CD4-positive, alpha-beta T cell treated with Interleukin-2 at 100 ng/mL for 4 hours (primary cell): ENCODE results near the gene DNMT3L.

Experiments used
- DNase-seq: peaks from one replicate; pipeline ENCODE4 v3.0.0-alpha.2; 2020; ENCODE audit warnings: low spot score

Gene DNMT3L

DNA sequence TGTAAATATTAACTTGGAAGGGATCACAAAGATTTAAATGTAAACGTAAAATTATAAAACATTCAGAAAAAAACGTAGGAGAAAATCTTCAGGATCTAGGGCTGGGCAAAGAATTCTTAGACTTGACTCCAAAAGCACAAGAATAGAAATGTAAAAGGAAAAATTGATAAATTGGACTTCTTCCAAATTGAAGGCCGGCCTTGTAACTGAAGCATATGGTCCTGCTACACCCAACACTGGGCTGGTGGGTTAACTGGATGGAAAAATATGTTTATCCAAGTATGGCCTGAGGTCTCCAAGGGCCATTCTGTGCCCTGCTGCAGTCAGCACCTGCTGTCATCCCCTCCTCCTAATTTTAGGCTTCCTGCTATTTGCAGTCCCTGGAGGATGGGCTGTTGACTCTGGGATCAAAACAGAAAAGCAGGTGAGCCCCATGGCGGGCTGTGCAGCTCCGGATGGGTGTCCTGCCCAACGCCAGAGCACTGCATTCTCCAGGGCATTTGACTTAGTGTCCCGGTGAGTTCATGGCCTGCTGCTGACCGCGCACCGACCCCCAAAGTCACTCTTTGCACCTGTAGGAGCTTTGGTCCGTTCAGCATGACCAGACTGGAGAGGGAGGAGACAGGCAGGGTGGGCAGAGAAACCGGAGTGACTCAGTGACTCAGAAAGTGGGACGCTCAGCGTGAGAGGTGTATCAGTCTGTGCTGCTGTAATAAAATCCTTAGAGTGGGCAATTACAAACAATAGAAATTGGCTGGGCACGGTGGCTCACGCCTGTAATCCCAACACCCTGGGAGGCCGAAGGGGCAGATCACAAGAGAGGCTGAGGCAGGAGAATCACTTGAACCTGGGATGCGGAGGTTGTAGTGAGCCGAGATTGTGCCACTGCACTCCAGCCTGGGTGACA is 17.9 kb upstream of the DNMT3L start:
- no peak for DNase-seq

- no peak for DNase-seq
Measured at GRCh38 chr21:44275041-44275440, 13.3 kb upstream of the DNMT3L start.

GRCh38 chr21:44273046-44273445 is 11.3 kb upstream of the DNMT3L start:
- DNase-seq: no peak

- no peak for DNase-seq
Measured at GRCh38 chr21:44272284-44272858, 10.7 kb upstream of the DNMT3L start.

DNA sequence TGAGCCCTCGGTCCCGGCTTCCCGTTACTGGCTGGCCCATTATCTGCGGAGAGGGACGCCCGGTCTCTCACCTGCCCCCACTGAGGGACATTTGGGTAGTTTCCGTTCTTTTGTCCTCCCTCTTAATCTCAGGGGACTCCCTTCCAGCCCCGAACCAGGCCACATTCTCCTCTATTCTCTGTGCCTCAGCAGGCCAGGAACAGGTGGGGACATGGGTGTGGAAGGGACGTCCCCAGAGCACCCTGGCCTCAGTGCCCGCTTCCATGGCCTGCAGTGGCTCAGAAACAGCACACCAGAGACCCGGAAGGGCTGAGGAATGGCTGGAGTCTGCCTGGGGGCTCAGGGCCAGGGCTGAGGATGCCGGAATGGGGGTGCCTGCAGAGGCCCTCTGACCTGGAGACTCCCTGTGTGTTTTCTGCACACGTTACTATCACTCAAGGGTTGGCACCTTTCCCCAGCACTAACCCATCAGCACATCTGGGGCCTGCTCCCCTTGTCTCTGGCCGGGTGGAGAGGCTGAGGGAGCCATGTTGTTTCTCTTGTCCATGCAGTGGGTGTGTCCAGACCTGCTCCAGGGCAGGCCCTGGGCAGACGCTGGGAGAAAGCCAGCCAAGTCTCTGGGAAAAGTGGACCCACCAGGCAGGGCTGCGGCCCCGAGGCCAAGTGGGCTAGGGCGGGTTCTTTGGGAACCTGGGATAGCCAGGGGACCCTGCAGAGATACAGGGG is 10.0 kb upstream of the DNMT3L start:
- no peak for DNase-seq

- no peak for DNase-seq
Measured at GRCh38 chr21:44269090-44269489, 7.4 kb upstream of the DNMT3L start.

DNA sequence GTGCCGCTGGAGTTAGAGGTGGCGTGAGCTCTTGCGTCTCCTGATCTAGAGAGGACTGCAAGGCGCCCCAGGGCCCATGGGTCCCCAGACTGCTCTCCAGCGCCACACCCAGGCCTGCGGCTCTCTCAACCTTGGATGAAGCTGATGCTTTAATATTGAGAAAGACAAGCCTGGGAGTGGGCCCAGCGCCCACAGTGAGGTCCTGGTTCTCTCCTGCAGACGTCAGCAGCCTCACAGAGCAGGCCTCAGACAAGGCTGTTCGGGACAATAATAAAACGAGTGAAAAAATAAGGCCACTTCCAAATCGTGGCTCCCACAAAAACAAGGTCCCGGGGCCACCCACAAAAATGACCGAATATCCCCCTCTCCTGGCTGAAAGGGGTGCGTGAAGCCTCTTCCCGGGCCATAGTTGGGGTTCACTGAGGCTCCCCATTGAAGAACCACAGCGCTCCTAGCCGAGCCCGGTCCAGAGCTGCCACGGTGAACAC is 6.0 kb upstream of the DNMT3L start:
- DNase-seq: peak; percentile 27

DNA sequence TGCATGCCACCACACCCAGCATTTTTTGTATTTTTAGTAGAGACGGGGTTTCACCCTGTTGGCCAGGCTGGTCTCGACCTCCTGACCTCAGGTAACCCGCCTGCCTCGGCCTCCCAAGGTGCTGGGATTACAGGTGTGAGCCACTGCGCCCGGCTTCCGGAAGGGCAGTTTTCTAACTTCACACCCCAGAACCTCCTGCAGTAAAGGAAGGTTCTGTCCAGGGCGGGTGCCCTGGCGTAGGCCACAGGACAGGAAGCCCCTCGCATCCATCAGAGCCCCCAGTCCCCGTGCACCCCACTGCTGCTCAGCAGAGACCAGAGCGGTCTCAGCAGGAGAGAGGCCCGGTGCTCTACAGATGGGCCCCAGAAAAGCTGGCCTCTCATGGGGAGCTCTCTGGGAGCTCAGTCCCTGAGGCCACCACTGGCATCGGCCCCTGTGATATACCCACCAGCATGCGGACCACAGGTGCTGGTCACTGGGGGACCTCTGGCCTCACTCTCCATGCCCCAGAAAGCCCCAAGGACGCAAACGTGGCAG is 4.1 kb upstream of the DNMT3L start:
- no peak for DNase-seq

- no peak for DNase-seq
Measured at GRCh38 chr21:44263768-44264167, 2.1 kb upstream of the DNMT3L start.

DNA sequence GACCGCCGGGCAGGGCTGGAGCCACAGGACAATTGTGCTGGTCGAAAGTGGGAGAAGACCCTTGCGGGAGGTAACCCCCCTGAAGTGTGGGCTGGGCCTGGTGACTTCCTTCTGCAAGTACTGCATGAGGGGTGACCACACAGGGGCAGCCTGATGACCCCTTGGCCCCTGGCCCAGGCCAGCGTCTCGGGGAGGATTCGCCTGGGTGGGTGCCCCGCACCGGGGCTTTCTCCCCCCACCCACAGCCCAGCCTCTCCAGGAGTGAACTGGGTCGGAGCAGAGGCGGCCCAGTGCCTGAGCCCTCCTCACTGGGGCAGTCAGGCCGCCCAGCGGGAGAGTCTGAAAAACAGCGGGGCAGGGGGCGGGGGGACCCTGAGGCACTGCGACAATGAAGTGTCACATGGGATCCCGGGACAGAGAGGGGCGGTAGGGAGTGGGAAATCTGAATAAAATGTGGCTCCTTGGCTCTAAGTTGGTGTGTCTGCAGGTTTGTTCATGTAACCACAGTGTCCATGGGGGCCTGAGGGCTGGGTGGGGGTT is 1.6 kb upstream of the DNMT3L start:
- DNase-seq: no peak

DNA sequence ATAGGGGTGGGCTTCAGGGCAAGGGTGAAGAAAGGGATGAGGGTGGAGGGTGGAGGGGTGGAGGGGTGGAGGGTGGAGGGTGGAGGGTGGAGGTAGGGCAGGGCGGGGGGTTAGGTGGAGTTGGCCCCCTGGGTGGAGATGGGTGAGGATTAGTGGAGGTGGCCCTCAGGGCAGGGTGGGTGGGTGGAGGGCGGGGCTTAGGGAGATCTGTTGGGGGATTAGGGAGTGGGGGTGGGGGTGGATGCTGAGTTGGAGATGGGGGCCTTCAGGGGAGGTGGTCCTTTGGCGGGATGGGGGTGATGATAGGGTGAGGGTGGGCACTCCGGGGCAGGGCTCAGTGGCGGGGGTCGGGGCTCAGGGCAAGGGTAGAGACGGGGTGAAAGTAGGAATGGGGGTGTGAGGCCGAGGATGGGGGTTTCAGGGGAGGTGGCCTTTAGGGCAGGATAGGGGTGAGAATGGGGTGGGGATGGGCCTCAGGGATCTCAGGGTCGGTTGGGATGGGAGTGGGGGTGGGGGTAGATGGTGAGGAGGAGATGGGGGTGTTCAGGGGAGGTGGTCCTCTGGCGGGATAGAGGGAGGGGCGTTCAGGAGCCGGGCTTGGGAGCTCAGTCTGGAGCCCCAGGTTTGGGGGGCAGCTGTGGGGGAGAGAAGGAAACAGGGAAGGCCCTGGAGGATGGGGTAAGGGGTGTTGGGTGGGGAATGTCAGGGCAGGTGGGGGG is 800 bp upstream of the DNMT3L start:
- no peak for DNase-seq

GRCh38 chr21:44260791-44261631 is 686 bp downstream of the DNMT3L start:
- DNase-seq: no peak

DNA sequence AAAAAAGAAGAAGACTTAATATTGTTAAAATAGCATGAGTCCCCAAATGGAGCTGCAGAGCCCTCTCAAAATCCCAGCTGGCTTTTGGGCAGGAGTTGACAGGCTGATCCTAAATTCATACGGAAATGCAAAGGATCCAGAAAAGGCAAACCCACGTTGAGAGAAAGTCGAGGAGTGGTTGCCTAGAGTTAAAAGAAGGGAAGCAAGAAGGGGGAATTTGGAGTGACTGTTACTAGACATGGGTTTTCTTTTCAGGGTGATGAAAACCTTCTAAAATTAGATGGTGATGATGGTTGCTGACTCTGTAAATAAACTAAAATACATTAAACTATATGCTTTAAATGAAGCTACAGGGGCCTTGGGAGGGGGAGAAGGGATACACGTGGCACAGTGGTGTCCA is 1.6 kb downstream of the DNMT3L start:
- DNase-seq: no peak

GRCh38 chr21:44259082-44259705 is 2.5 kb downstream of the DNMT3L start:
- no peak for DNase-seq

DNA sequence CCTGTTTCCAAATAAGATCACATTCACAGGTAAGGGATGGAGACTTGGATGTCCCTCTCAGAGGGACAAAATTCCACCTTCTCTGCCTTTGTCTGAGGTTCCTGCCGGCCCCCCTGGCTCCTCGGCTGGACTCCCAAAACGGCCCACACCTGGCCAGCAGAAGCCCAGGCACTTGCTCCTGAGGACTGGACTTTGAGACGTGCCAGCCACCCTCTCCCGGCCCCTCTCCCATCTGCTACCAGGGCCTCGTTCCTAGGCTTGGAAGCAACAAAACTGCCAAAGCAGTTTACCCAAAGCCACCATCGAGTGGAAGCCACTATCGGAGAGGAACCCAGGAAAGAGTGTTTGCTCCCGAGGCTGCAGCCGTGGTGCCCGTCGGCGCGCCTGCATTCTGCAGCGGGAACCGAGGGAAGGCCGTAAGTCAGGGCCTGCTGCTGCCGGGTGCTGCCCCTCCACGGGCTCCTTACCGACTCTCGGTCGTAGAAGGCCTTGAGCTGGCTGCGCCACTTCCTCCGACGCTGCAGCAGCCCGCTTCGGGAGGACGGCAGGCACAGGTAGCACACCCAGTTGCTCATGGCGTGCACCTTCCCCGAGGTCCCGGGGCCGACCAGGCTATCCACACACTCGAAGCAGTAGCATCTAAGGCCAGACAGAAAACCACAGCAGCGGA is 3.5 kb downstream of the DNMT3L start:
- DNase-seq: no peak

- no peak for DNase-seq
Measured at GRCh38 chr21:44255511-44255981, 6.2 kb downstream of the DNMT3L start.

- no peak for DNase-seq
Measured at GRCh38 chr21:44253832-44254710, 7.6 kb downstream of the DNMT3L start.
